ENCODE data around the gene OR5AK2. TPM values are rescaled to one million over a fixed set of nuclear protein-coding genes. Genes with fewer than 3 reads are reported as not detected.

The OR5AK2 gene
- total and polyA plus RNA-seq, 2 donors (not counting 3 experiments of a cell fraction or from before 2014, with no cell fraction given): not detected

DNA sequence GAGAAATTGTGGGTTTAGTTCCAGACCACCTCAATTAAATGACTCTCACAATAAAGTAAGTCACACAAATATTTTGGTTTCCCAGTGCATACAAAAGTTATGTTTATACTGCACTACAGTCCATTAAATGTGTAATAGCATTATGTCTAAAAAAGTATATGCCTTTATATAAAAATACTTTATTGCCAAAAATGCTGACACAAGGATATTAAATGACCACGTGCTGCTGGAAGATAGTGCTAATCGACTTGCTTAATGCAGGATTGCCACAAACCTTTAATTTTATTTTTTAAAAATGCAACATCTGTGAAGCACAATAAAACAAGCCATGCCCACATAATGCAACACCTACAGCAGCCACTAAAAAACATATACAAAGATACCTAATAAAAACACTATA, 27.0 kb downstream of the OR5AK2 start:
- Histone ChIP-seq H2AFZ (ENCODE audit: low read depth, low read length) (no peak overlapping the region), H3K79me2 (ENCODE audit: control insufficient read depth, insufficient read depth, low read length) (no peaks in the 10 kb centered on the region), H3K27me3 (ENCODE audit: control insufficient read depth in 2 of 2, insufficient read depth in 2 of 2, low read length in 2 of 2) (no peaks in the 10 kb centered on the region), H3K4me1 (ENCODE audit: control insufficient read depth, extremely low read depth, insufficient read depth, low read length) (no peaks in the 10 kb centered on the region), H3K4me2 (ENCODE audit: insufficient read depth, low read length) (no peak overlapping the region), H3K27ac (ENCODE audit: insufficient read depth, low read depth, low read length) (no peak overlapping the region), H3K36me3 (ENCODE audit: control insufficient read depth in 2 of 2, extremely low read depth in 1 of 2, insufficient read depth in 2 of 2, low read length in 2 of 2) (no peaks in the 10 kb centered on the region), H4K20me1 (replicated peaks; ENCODE audit: control insufficient read depth, extremely low read depth, insufficient read depth, low read length) (no peaks in the 10 kb centered on the region), H3K4me3 (replicated peaks in 1 of 3; ENCODE audit: insufficient read depth in 1 of 3, low read depth in 1 of 3, low read length in 3 of 3) (no peak overlapping the region), H3K9me3 (replicated peaks; ENCODE audit: control insufficient read depth, insufficient read depth, low read length) (no peaks in the 10 kb centered on the region), H3K9ac (replicated peaks; ENCODE audit: extremely low read depth, insufficient read depth, low read length) (no peak overlapping the region), H3K9me1 (replicated peaks; ENCODE audit: control insufficient read depth, extremely low read depth, insufficient read depth, low read length) (no peaks in the 10 kb centered on the region)
- CTCF ChIA-PET: no interaction called here
- no peak for DNase-seq (ENCODE audit: low read depth, low spot score)
- no peak for TF ChIP-seq EZH2 (IDR thresholded peaks at IDR 0.05; ENCODE audit: borderline replicate concordance, low read depth, low read length, severe bottlenecking)
- TF ChIP-seq CTCF (IDR thresholded peaks at IDR 0.05; ENCODE audit: extremely low read depth in 1 of 2, insufficient read depth in 1 of 2, low read depth in 1 of 2, low read length in 2 of 2): no peak
- no peak for TF ChIP-seq FOS (IDR thresholded peaks at IDR 0.05; ENCODE audit: borderline replicate concordance, insufficient read depth, low read length)
- no peak for TF ChIP-seq POLR2AphosphoS5 (IDR thresholded peaks at IDR 0.05; ENCODE audit: insufficient read depth, low read depth, low read length)
- TF ChIP-seq MAX (IDR thresholded peaks at IDR 0.05; ENCODE audit: insufficient read depth, insufficient read length): no peak
- TF ChIP-seq POLR2A (IDR thresholded peaks at IDR 0.05; ENCODE audit: low read depth, low read length): no peak
- TF ChIP-seq JUN (IDR thresholded peaks at IDR 0.05; ENCODE audit: borderline replicate concordance, insufficient read depth, insufficient read length, low read depth): no peak
- TF ChIP-seq GATA2 (IDR thresholded peaks at IDR 0.05; ENCODE audit: insufficient read depth, insufficient read length, low read depth, low read length): no peak
- no peak for TF ChIP-seq MYC (IDR thresholded peaks at IDR 0.05; ENCODE audit: low read depth, low read length)
- intact Hi-C loops (cut with micrococcal nuclease): no loop called here
- BruUV-seq (replicated peaks): no TSS peak
- FAIRE-seq: no peak
- dilution Hi-C loops (cut with MboI; ENCODE audit: extremely low pct_ligation_motif_present, low sequenced_read_pairs): no loop called here
- POLR2A ChIA-PET: no interaction called here

Measured in endothelial cell of umbilical vein (primary cell).